ENCODE results near the gene BMP7. TPM values are rescaled to one million over a fixed set of nuclear protein-coding genes. Genes with fewer than 3 reads are reported as not detected.

The BMP7 gene
- total RNA-seq, 4 donors from 2014 or later = 0.44 to 0.82 TPM; not detected in 2

DNA sequence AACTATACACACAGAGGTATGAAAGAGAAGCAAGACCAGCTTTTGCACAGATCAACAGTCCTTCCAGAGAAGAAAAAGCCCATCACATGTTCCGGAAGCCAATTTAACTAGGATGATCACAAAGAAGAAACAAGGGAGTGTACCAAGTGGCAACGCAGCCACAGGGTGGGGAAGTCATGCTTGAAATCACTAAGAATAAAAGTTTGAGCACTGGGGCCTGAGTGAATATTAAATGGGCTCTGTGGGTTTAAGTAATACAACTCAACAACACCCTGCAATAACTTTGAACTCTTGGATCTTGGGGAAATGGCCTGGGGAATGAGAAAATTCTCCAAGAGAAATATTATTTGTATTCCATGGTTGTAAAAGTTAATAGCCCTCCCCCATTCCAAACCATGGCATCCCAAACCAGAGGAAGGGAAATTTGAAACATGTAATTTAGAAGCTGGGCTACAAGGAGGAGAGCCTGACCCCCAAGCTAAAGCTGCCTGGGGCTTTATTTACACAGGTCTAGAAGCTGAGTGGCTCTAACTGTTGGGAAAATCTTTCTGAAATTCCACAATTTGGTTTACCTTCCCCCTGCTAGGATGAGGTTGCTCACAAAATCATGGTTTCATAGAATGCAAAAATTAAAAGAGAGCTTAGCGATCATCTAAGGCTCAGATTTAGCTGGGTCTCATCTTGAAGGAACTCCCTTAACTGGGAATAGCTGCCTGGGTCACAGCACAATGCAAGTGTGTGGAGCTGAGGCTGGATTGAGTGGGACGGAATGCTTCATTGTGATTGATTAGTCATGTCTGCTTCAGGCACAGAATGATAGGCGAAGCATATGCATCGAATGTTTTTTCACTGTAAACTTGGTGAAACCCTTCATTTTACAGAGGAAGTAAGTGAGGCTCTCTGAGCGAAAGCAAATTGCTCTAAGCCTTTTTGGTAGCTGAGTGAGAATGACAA is 143.6 kb downstream of the BMP7 start:
- TF ChIP-seq, protein P1, sequence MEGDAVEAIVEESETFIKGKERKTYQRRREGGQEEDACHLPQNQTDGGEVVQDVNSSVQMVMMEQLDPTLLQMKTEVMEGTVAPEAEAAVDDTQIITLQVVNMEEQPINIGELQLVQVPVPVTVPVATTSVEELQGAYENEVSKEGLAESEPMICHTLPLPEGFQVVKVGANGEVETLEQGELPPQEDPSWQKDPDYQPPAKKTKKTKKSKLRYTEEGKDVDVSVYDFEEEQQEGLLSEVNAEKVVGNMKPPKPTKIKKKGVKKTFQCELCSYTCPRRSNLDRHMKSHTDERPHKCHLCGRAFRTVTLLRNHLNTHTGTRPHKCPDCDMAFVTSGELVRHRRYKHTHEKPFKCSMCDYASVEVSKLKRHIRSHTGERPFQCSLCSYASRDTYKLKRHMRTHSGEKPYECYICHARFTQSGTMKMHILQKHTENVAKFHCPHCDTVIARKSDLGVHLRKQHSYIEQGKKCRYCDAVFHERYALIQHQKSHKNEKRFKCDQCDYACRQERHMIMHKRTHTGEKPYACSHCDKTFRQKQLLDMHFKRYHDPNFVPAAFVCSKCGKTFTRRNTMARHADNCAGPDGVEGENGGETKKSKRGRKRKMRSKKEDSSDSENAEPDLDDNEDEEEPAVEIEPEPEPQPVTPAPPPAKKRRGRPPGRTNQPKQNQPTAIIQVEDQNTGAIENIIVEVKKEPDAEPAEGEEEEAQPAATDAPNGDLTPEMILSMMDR (IDR thresholded peaks at IDR 0.05; ENCODE audit: low read depth) = no peak

DNA sequence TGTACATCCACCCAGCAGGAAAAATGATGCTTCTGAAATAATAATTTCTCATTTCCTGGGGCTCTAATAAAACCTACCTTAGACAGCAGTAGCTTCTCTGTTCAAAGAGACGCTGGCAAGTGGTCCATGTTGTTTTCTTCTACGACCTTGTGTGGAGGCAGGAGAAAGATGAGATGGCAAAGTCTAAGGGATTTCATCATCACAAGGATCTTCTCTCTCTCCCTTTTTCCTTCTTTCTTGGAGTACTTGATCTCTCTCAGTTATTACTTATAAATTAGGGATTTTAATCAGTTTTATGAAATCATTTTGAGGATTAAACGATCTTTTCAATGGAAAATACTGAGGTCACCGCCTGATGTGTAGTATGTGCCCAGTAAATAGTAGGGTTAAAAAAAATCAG is 147.5 kb downstream of the BMP7 start:
- TF ChIP-seq, protein P1 (IDR thresholded peaks at IDR 0.05; ENCODE audit: low read depth) = no peak

Small RNA genes within 50 kb of the gene (small RNA-seq; reads per million reads assigned to genes)
- 0.49 reads per million for gene RF00019

Other genes with a start within 250 kb of the BMP7 start
- not detected for gene SPO11, start 63.2 kb upstream of the BMP7 start, total RNA-seq
- gene RAE1, start 84.6 kb upstream of the BMP7 start, total RNA-seq = 10 to 100 TPM; 13.9 to 39.5 (median 16.4) TPM
- 1 to 10 TPM; 3.7 to 9.1 (median 6.3) TPM for gene RBM38, start 124.8 kb upstream of the BMP7 start, total RNA-seq